Spleen (tissue), 11 donors: ENCODE results near the gene SCPEP1. TPM values are rescaled to one million over a fixed set of nuclear protein-coding genes. Genes with fewer than 3 reads are reported as not detected.

ENCODE experiments used
- DNase-seq: peaks from one replicate; pipeline ENCODE4 v3.0.0-alpha.2; 2020
- H3K27ac ChIP-seq, 8 donors: fragments of 200-600 bp; sonication (generic) in 7 of 8; 1 replicate in 4 of 8; 2 replicates in 4 of 8; pipeline versions ENCODE4 v1.5.0 to v1.8.0; 2016 to 2021; ENCODE audit warnings: inconsistent platforms in 4 of 8, mild to moderate bottlenecking in 4 of 8, moderate library complexity in 1 of 8
- H3K27me3 ChIP-seq, 7 donors: fragments of 200-600 bp; sonication (generic) in 6 of 7; replicated peaks in 1 of 7; 1 replicate in 4 of 7; 2 replicates in 3 of 7; pipeline versions ENCODE4 v1.5.0 to v1.8.0; 2016 to 2021; ENCODE audit warnings: inconsistent platforms in 3 of 7, mild to moderate bottlenecking in 1 of 7
- H3K36me3 ChIP-seq, 6 donors: fragments of 200-600 bp; sonication (generic) in 5 of 6; 1 replicate in 4 of 6; 2 replicates in 2 of 6; pipeline versions ENCODE4 v1.5.0 to v1.8.0; 2016 to 2021; ENCODE audit warnings: inconsistent platforms in 2 of 6
- H3K4me1 ChIP-seq, 6 donors: fragments of 200-600 bp; sonication (generic) in 5 of 6; 1 replicate in 3 of 6; 2 replicates in 3 of 6; pipeline versions ENCODE4 v1.5.0 to v1.8.0; 2016 to 2021; ENCODE audit warnings: inconsistent platforms in 3 of 6
- H3K4me3 ChIP-seq, 8 donors: fragments of 200-600 bp; sonication (generic) in 7 of 8; 1 replicate in 4 of 8; 2 replicates in 4 of 8; pipeline versions ENCODE4 v1.5.0 to v1.8.0; 2016 to 2021; ENCODE audit warnings: inconsistent platforms in 4 of 8, mild to moderate bottlenecking in 4 of 8, moderate library complexity in 2 of 8
- H3K9me3 ChIP-seq, 8 donors: fragments of 200-600 bp; sonication (generic) in 7 of 8; 1 replicate in 4 of 8; 2 replicates in 4 of 8; pipeline versions ENCODE4 v1.5.0 to v1.8.0; 2016 to 2021; ENCODE audit warnings: inconsistent platforms in 4 of 8
- CTCF ChIP-seq, 11 experiments: fragments of 200-600 bp in 7 of 11; fragments of 450-650 bp in 4 of 11; sonication (generic) in 4 of 11; IDR thresholded peaks in 8 of 11; conservative IDR thresholded peaks in 3 of 11; 1 replicate in 7 of 11; 2 replicates in 4 of 11; pipeline versions ENCODE4 v1.4.0 to v1.8.0; 2016 to 2021; ENCODE audit warnings: antibody characterized with exemption in 11 of 11, inconsistent platforms in 4 of 11, mild to moderate bottlenecking in 1 of 11
- POLR2A ChIP-seq, 3 donors: fragments of 450-650 bp; IDR thresholded peaks; one replicate each; pipeline ENCODE4 v1.5.1; 2017; ENCODE audit warnings: antibody characterized with exemption in 3 of 3, mild to moderate bottlenecking in 1 of 3
- POLR2AphosphoS5 ChIP-seq, 3 donors: sonication (generic); formaldehyde crosslinking; IDR thresholded peaks; one replicate each; pipeline ENCODE4 v1.5.1; 2017; ENCODE audit warnings: antibody characterized with exemption in 3 of 3
- WGBS, 5 donors: extraction: QIAGEN DNeasy Blood & Tissue Kit in 3 of 5; methylation state at CpG; one replicate each; pipeline versions ENCODE4 v1.1.5 to v1.1.7; 2013 to 2018; 5-methylcytosine and 5-hydroxymethylcytosine counted together
- intact Hi-C: fragments of 100-400 bp; cut with DNase I; formaldehyde crosslinking; loops from one replicate; pipeline ENCODE4 v1.15.0; 2023; ENCODE audit warnings: low total_unique reads
- polyA plus RNA-seq, 3 donors: library from polyadenylated mRNA; stranded (reverse); fragments of 200-250 nt; gene quantifications; one replicate each; pipeline ENCODE4 v1.2.1, GENCODE V29; 2013
- total RNA-seq, 7 donors: library from RNA; depleted of rRNA in 3 of 7; stranded (reverse); fragments of >200 nt in 3 of 7; fragmentation: NEBNext Ultra II Directional in 4 of 7; extraction: Animal tissue kit (Norgen Biotek cat#: 25700) in 4 of 7; gene quantifications; one replicate each; pipeline versions ENCODE4 v1.1.0 to v1.2.1, GENCODE V29; 2016 to 2021
- donor health status: healthy with polysubstance abuse.
- donor health status: DM: no; HTN: no; CAD: no; lungs with moderate emphysema.
- donor health status: DM: no; HTN: no; CAD: no.
- donor health status: Bipolar disorder and iron deficiency.
- donor health status: healthy.
- donor health status: DM: no; HTN: no; CAD: no.
- donor health status: DM: yes; HTN: yes; CAD: no.

Gene SCPEP1
- total and polyA plus RNA-seq, 10 donors: 74.4 to 127 (median 97.7) TPM

GRCh38 chr17:56974055-56974454 is 3.9 kb upstream of the SCPEP1 start:
- no peak for DNase-seq
- Histone ChIP-seq H3K27ac (no peak overlapping the region), H3K36me3 (no peaks in the 10 kb centered on the region), H3K4me1 (peaks cover 9 to 25% (median 15%) of the 10 kb centered on the region in 6 donors), H3K9me3 (peaks cover 0 to 7% (median 0%) of the 10 kb centered on the region in 8 donors), H3K27me3 (peaks cover 0 to 5% (median 0%) of the 10 kb centered on the region in 7 donors), H3K4me3 (no peak overlapping the region)
- 84 to 95% (median 88%) methylated on average over 2 of the region's 2 CpGs for WGBS, 5 donors
- intact Hi-C loops: no loop called here
- no peak for TF ChIP-seq CTCF (IDR thresholded peaks at IDR 0.05 in 8 of 11, conservative IDR thresholded peaks at IDR 0.05 in 3 of 11)
- no peak for TF ChIP-seq POLR2AphosphoS5 (IDR thresholded peaks at IDR 0.05)
- no peak for TF ChIP-seq POLR2A (IDR thresholded peaks at IDR 0.05)

GRCh38 chr17:56975656-56976055 is 2.3 kb upstream of the SCPEP1 start:
- H3K27me3 ChIP-seq: peaks cover 0 to 5% (median 0%) of the 10 kb centered on the region in 7 donors
- WGBS, 5 donors: 88 to 98% (median 98%) methylated on average over 2 of the region's 2 CpGs
- intact Hi-C loops: no loop called here
- H3K36me3 ChIP-seq: peaks cover 0 to 4% (median 0%) of the 10 kb centered on the region in 6 donors
- no peak overlapping the region for H3K27ac ChIP-seq
- TF ChIP-seq CTCF (IDR thresholded peaks at IDR 0.05 in 8 of 11, conservative IDR thresholded peaks at IDR 0.05 in 3 of 11) (no peak), POLR2AphosphoS5 (IDR thresholded peaks at IDR 0.05) (no peak), POLR2A (IDR thresholded peaks at IDR 0.05) (no peak)
- no peak overlapping the region for H3K4me3 ChIP-seq
- peaks cover 11 to 41% (median 22%) of the 10 kb centered on the region in 6 donors for H3K4me1 ChIP-seq
- H3K9me3 ChIP-seq: peaks cover 0 to 6% (median 0%) of the 10 kb centered on the region in 8 donors
- DNase-seq: no peak

GRCh38 chr17:56976941-56977608 is 856 bp upstream of the SCPEP1 start:
- Histone ChIP-seq H3K27me3 (peaks cover 0 to 5% (median 0%) of the 10 kb centered on the region in 7 donors), H3K36me3 (peaks cover 0 to 18% (median 8%) of the 10 kb centered on the region in 6 donors), H3K9me3 (no peaks in the 10 kb centered on the region), H3K4me1 (peaks cover 11 to 54% (median 26%) of the 10 kb centered on the region in 6 donors), H3K27ac (peak overlapping the region; percentile 59 to 86 (median 82)), H3K4me3 (peak overlapping the region in 7 of 8 donors; percentile 59 to 83 (median 64))
- WGBS, 5 donors: 38 to 43% (median 39%) methylated on average over 11 of the region's 11 CpGs
- TF ChIP-seq CTCF (IDR thresholded peaks at IDR 0.05 in 8 of 11, conservative IDR thresholded peaks at IDR 0.05 in 3 of 11) (no peak), POLR2AphosphoS5 (IDR thresholded peaks at IDR 0.05) (peak in 1 of 3 donors; percentile 24), POLR2A (IDR thresholded peaks at IDR 0.05) (no peak)
- intact Hi-C loops: no loop called here
- DNase-seq: peak; percentile 76

- Histone ChIP-seq H3K27ac (peak overlapping the region; percentile 59 to 86 (median 82)), H3K9me3 (no peaks in the 10 kb centered on the region), H3K36me3 (peaks cover 0 to 33% (median 11%) of the 10 kb centered on the region in 6 donors), H3K27me3 (peaks cover 0 to 5% (median 0%) of the 10 kb centered on the region in 7 donors), H3K4me1 (peaks cover 11 to 69% (median 31%) of the 10 kb centered on the region in 6 donors), H3K4me3 (peak overlapping the region; percentile 59 to 83 (median 66))
- intact Hi-C loops: no loop called here
- WGBS, 5 donors: 15 to 25% (median 17%) methylated on average over 11 of the region's 11 CpGs
- no peak for DNase-seq
- no peak for TF ChIP-seq POLR2AphosphoS5 (IDR thresholded peaks at IDR 0.05)
- no peak for TF ChIP-seq CTCF (IDR thresholded peaks at IDR 0.05 in 8 of 11, conservative IDR thresholded peaks at IDR 0.05 in 3 of 11)
- TF ChIP-seq POLR2A (IDR thresholded peaks at IDR 0.05): no peak
These were observed 635 bp downstream of the SCPEP1 start for GRCh38 chr17:56978441-56979090.
